Measurements from ENCODE around the gene TEAD4. TPM values are rescaled to one million over a fixed set of nuclear protein-coding genes. Genes with fewer than 3 reads are reported as not detected.

TEAD4 gene
- total and polyA plus RNA-seq, 2 experiments from 2014 or later = 68.1 to 145 TPM

- peaks cover 35% of the 10 kb centered on the region for H3K4me1 Mint-ChIP-seq
- peaks cover 24% of the 10 kb centered on the region for H3K27me3 Mint-ChIP-seq (ENCODE audit: insufficient read depth, low read depth, poor library complexity)
- no peak for DNase-seq (ENCODE audit: low spot score)
- Histone ChIP-seq H3K36me3 (ENCODE audit: insufficient read depth) (no peaks in the 10 kb centered on the region; the same call in 1 of the 2 replicates), H3K4me3 (no peak overlapping the region), H3K4me2 (no peak overlapping the region), H3K27me3 (ENCODE audit: insufficient read depth) (no peaks in the 10 kb centered on the region), H4K20me1 (replicated peaks; ENCODE audit: insufficient read depth) (no peaks in the 10 kb centered on the region; the same call in 1 of the 2 replicates), H3K27ac (ENCODE audit: low read depth) (no peak overlapping the region), H3K79me2 (replicated peaks; ENCODE audit: insufficient read depth) (no peaks in the 10 kb centered on the region; the same call in none of the 2 replicates), H3K4me1 (ENCODE audit: insufficient read depth) (peaks cover 16% of the 10 kb centered on the region), H2AFZ (no peak overlapping the region), H3K9me2 (ENCODE audit: insufficient read depth) (no peaks in the 10 kb centered on the region), H3F3A (replicated peaks; ENCODE audit: low read depth) (0 out of 2 replicates have a peak, but pooled peaks cover 9% of the 10 kb centered on the region)
- no peak for TF ChIP-seq ETS1 (IDR thresholded peaks at IDR 0.05)
- peaks cover 3% of the 10 kb centered on the region; the same call in 2 of the 3 replicates for H3K9me3 Mint-ChIP-seq
- no peak for ATAC-seq
- H3K4me3 Mint-ChIP-seq = no peak overlapping the region
- H3K36me3 Mint-ChIP-seq (ENCODE audit: low read depth) = peaks cover 13% of the 10 kb centered on the region
- H3K27ac Mint-ChIP-seq = no peak overlapping the region
Measured at GRCh38 chr12:3086729-3087323, 127.6 kb downstream of the TEAD4 start.

GRCh38 chr12:3087758-3088650 lies 128.8 kb downstream of the TEAD4 start:
- Histone ChIP-seq H3F3A (replicated peaks; ENCODE audit: low read depth) (0 out of 2 replicates have a peak, but pooled peaks cover 9% of the 10 kb centered on the region), H3K4me1 (ENCODE audit: insufficient read depth) (peaks cover 16% of the 10 kb centered on the region), H3K36me3 (ENCODE audit: insufficient read depth) (no peaks in the 10 kb centered on the region; the same call in 1 of the 2 replicates), H2AFZ (no peak overlapping the region), H3K9me2 (ENCODE audit: insufficient read depth) (no peaks in the 10 kb centered on the region), H3K27me3 (ENCODE audit: insufficient read depth) (no peaks in the 10 kb centered on the region), H3K79me2 (replicated peaks; ENCODE audit: insufficient read depth) (no peaks in the 10 kb centered on the region; the same call in none of the 2 replicates), H3K4me3 (no peak overlapping the region), H3K27ac (ENCODE audit: low read depth) (no peak overlapping the region), H4K20me1 (replicated peaks; ENCODE audit: insufficient read depth) (no peaks in the 10 kb centered on the region; the same call in 1 of the 2 replicates), H3K4me2 (no peak overlapping the region)
- no peak overlapping the region for H3K4me3 Mint-ChIP-seq
- DNase-seq (ENCODE audit: low spot score) (no peak), ATAC-seq (no peak)
- H3K27me3 Mint-ChIP-seq (ENCODE audit: insufficient read depth, low read depth, poor library complexity) = peaks cover 21% of the 10 kb centered on the region
- no peak overlapping the region for H3K27ac Mint-ChIP-seq
- peaks cover 36% of the 10 kb centered on the region for H3K4me1 Mint-ChIP-seq
- 0 out of 3 replicates have a peak, but pooled peaks cover 3% of the 10 kb centered on the region for H3K9me3 Mint-ChIP-seq
- peaks cover 8% of the 10 kb centered on the region for H3K36me3 Mint-ChIP-seq (ENCODE audit: low read depth)
- no peak for TF ChIP-seq ETS1 (IDR thresholded peaks at IDR 0.05)
- TF ChIP-seq NANOG (IDR thresholded peaks at IDR 0.05; ENCODE audit: borderline replicate concordance) = no peak
- TF ChIP-seq JUNB (IDR thresholded peaks at IDR 0.05; ENCODE audit: unreplicated experiment) = no peak
- no peak for TF ChIP-seq POLR2AphosphoS5 (IDR thresholded peaks at IDR 0.05; ENCODE audit: low read depth)
- TF ChIP-seq EZH2phosphoT487 (IDR thresholded peaks at IDR 0.05; ENCODE audit: unreplicated experiment) = no peak
- TF ChIP-seq CTCF (conservative IDR thresholded peaks at IDR 0.05; ENCODE audit: low read depth in 2 of 2) = no peak
- TF ChIP-seq ZNF462 (CRISPR knock-in tag; IDR thresholded peaks at IDR 0.05) = no peak
